Putamen (tissue), 1 donor: ENCODE measurements around the gene C1orf198.

Experiments used
- DNase-seq: peaks from one replicate; pipeline ENCODE4 v3.0.0-alpha.2; 2016; ENCODE audit warnings: low spot score

The C1orf198 gene

GRCh38 chr1:230892018-230892491 lies 23.7 kb upstream of the C1orf198 start:
- no peak for DNase-seq

- no peak for DNase-seq
Measured at GRCh38 chr1:230891413-230891812, 23.1 kb upstream of the C1orf198 start.

- no peak for DNase-seq
Measured at GRCh38 chr1:230884646-230885045, 16.3 kb upstream of the C1orf198 start.

GRCh38 chr1:230883967-230884366 lies 15.6 kb upstream of the C1orf198 start:
- no peak for DNase-seq

DNA sequence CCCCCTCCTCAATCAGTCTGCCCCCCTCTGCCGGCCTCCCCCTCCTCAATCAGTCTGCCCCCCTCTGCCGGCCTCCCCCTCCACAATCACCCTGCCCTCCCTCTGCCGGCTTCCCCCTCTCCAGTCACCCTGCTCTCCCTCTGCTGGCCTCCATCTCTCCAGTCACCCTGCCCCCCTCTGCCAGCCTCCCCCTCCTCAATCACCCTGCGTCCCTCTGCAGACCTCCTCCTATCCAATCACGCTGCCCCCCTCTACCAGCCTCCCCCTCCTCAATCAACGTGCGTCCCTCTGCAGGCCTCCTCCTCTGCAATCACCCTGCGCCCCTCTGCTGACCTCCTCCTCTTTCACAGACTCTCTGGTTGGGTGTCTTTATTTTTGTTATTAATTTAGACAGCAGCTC lies 11.5 kb upstream of the C1orf198 start:
- DNase-seq: no peak

- DNase-seq: no peak
Measured at GRCh38 chr1:230878591-230878990, 10.3 kb upstream of the C1orf198 start.

- no peak for DNase-seq
Measured at GRCh38 chr1:230877924-230878590, 9.7 kb upstream of the C1orf198 start.

DNA sequence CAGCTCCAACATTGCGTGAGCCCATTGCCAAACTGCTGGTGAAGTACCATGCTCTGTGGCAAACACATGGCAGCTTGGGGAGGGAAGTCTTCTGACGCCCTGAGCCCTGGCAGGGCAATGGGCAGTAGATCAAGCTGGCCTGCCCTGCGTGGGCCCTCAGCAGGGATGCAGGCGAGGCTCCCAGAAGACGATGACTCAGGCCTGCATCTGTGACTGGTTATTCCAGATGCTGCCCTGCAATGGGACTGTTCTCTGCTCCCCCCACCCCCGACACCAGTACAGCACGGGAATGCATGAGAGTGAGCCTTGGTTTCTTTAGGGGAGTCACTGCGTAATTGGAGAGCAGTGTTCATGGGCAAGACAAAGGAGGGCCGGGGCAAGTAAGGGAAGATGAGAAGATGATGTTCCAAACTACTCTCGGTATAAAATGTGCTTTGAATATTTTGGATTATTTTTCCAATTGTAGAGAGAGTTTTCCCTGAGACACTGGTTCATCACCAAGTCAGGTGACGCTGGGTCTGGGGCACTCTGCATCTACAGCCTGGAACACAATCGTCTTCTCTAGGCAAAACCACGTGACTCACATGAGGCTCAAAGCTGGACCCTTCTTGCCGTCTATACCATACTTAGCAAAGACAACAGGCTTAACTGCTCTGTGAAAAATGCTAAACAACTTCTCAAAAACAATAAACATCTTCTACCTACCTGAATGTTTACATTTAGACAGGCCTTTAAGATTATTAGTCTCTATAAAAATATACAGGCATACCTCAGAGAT lies 9.0 kb upstream of the C1orf198 start:
- no peak for DNase-seq

- DNase-seq: no peak
Measured at GRCh38 chr1:230876660-230877059, 8.3 kb upstream of the C1orf198 start.

DNA sequence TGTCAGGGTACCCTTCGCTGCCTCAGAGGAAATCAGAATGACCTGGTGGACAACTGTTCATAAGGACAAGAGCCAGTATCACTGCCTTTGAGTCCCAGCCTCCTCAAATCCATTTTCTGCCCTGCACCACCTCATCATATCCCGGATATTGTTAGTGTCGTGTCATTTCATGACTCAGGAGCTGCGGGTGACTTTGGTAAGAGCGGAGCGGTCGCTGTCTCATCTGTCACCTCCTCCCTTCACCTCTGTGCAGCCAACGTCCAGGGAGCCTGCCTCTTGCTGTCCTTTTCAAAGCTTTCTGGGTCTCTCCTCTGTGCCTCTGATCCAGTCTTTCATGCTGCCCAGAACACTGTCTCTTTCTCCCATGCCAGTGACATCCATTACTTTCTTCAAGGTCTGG lies 7.0 kb upstream of the C1orf198 start:
- no peak for DNase-seq

- DNase-seq: no peak
Measured at GRCh38 chr1:230870916-230871315, 2.6 kb upstream of the C1orf198 start.

DNA sequence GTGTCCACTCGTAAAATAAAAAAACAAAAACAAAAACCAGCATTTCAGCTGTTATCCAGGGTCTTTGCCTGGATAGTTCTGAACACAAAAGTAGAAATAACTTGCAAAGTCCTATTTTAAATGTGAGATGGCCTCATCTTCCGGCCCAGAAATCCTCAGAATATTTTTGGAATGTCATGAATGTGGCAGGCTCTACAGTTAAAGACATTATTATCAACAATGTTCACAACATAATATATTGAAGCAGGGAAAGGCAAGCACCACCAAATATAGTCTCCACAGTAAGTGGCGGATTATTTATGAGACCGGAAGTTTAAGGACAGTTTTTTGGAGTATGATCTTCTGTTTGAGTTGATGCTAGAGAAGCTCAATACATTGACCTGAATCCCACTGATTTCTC lies 1.2 kb upstream of the C1orf198 start:
- DNase-seq: no peak

GRCh38 chr1:230868736-230869385 lies 540 bp upstream of the C1orf198 start:
- no peak for DNase-seq

GRCh38 chr1:230867101-230867902 lies 1.0 kb downstream of the C1orf198 start:
- DNase-seq: no peak

GRCh38 chr1:230866171-230867070 lies 1.9 kb downstream of the C1orf198 start:
- DNase-seq: no peak

DNA sequence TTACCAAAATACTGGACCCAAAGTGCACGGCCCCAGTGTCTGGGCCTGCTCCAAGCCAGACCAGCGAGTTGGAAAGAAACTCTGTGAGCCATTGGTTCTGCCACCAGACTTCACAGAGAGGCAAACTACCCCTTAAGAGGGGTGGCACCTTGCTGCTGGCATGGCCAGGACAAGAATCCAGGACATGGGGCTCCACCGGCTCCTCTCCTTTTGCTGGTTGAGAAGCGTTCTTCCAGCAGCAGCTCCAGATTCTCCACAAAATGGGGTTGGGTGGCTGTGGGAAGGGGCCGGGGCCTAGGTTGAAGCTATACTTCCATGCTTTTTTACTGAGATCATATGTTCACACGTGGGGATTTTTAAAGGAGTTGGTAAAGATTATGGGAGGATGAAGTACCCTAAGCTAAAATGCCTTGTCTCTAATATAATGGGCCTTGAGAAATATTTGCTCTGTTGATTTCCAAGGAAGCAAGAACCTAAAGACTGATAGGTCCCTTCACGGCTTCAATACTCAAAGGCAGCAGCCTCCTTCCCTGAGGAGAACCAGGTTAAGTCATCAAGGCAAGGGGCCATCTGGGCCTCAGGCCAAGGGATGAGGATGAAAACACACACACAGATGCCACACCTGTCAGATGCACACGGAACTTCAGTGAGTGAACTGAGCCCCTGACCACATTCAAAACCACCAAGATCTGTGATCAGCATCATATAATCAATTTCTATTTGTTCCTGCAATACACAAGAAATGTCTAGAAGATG lies 3.1 kb downstream of the C1orf198 start:
- no peak for DNase-seq

DNA sequence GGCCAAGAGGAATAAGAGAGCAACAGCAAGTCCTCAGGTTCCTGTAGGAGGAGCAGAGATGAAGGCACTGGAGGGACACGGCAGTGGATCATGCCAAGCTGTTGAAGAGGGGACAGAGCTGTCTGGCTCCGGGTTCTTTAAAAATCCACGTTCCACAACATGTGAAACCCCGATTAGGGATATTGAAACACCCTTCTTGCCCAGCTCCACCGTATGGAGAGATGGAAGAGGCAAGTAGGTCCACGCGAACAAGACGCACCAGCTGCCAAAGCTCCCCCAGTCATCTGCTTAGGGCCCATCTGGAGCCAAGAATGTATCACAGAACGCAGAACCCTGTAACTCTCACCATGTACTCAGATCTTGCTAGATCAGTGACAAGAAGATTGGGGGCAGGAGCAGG lies 3.9 kb downstream of the C1orf198 start:
- no peak for DNase-seq

DNA sequence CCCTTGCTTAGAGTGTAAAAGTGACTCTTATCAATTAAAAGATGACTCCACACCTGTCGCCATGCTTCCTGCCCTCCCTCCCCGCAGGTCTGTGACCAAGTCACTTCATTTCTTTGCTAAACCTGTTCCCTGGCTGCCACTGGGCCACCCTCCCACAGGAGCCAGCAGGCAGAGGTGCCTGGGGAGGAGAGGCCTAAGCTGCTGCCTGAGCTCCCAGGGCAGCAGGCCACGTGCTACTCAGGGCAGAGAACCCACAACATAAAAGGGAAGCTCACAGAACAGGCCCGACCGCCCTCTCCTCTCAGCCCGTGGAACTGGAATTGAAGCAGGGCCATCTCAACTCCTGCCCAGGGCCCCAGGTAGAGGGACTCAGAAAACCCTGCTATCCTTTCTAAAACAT lies 4.9 kb downstream of the C1orf198 start:
- DNase-seq: no peak

DNA sequence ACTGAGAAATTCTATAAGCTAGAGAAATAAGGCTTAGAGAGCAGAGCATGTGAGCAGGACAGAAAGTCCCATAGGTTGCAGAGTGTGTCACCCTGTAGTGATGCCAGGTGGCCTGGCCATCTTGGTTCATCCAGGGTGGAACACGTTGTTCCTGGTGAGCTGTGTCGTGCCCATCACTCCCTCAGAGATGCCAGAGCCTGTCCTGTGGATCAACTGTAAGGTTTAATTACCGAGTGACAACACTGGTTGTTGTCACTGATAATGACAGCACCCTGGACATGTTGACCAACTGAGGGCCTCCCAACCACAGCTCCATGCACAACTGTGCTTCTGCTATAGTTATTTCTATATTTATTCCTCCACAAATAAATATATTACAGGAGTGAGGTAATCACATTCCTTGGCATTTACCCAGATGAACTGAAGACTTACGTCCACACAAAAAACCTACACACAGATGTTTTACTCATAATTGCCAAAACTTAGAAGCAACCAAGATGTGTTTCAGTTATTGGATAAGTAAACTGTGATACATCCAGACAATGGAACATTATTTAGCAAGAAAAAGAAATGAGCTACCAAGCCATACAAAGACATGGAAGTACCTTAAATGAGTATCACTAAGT lies 6.2 kb downstream of the C1orf198 start:
- no peak for DNase-seq

DNA sequence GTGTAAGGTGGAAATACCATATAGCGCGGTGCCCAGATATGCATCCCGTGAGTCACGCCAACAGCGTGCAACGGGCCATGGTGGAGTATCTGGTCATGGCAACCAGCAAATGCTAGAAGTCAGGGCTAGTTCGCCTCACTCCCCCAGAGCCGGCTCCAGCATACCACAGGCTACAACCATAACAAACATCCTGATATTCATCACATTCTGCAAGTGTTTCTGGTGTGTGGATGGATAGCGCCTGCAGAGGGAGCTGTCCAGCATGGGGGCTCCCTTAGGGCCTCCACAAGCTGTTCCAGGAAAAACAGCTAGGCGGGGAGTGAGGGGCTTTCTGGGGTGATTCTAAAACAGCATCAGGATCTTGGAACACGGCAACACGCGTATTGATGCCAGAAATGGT lies 6.8 kb downstream of the C1orf198 start:
- no peak for DNase-seq
